GM12864 (cell line): Measurements from ENCODE around the gene DUSP3.

Experiments
- DNase-seq: peaks from one replicate; pipeline ENCODE4 v3.0.0-alpha.2; 2011; ENCODE audit warnings: low read depth
- H3K4me3 ChIP-seq: 2 replicates; pipeline ENCODE4 v1.5.1; 2011; ENCODE audit warnings: mild to moderate bottlenecking, low read depth, low read length, control low read depth
- CTCF ChIP-seq: IDR thresholded peaks from 2 replicates; pipeline ENCODE4 v1.5.1; 2011; ENCODE audit warnings: low read depth, mild to moderate bottlenecking, moderate library complexity, low read length, control low read depth, inconsistent platforms; ENCODE audit errors: missing control alignments

DUSP3 gene

GRCh38 chr17:43717913-43718312, 60.9 kb downstream of the DUSP3 start:
- TF ChIP-seq CTCF, result no peak
- DNase-seq, result no peak
- no peak overlapping the region for H3K4me3 ChIP-seq
